ENCODE data around the gene ALDOC. TPM values are rescaled to one million over a fixed set of nuclear protein-coding genes. Genes with fewer than 3 reads are reported as not detected.

Gene ALDOC
- total RNA-seq, 2 experiments from 2014 or later: 85.6 to 85.8 TPM

DNA sequence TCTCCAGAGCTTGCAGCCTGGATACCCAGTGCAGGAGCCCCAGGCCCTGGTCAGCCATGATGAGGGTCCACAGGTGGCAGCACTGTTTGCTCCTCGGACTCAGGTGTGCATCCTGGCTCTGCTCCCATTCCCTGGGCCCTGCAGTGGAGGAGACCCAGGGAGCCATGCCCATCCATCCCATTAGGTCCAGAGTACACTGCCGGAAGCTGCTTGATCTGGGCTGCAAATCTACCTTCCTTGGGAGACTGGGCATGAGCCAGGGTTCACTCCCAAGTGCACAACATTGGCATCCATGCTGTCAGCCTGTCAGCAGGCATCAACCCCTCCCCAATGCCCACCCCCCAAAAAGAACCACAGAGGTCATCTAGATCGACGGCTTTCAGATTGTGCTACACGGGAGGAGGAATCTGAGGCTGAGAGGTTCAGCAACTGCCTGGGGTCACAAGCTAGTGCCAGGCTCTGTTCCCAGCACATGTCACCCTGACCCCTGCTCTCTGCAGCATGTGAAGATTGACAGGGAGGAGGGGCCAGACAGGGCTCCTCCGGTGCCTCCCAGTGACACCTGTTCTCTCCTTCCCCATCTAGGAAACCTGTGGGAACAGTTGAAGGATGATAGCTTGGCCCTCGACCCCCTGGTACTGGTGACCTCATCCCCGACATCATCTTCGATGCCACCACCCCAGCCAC is 40.0 kb downstream of the ALDOC start:
- Mint-ChIP-seq H3K36me3 (no peaks in the 10 kb centered on the region), H3K27ac (no peak overlapping the region), H3K9me3 (no peaks in the 10 kb centered on the region), H3K27me3 (no peaks in the 10 kb centered on the region), H3K4me3 (no peak overlapping the region), H3K4me1 (no peaks in the 10 kb centered on the region)
- DNase-seq: no peak

DNA sequence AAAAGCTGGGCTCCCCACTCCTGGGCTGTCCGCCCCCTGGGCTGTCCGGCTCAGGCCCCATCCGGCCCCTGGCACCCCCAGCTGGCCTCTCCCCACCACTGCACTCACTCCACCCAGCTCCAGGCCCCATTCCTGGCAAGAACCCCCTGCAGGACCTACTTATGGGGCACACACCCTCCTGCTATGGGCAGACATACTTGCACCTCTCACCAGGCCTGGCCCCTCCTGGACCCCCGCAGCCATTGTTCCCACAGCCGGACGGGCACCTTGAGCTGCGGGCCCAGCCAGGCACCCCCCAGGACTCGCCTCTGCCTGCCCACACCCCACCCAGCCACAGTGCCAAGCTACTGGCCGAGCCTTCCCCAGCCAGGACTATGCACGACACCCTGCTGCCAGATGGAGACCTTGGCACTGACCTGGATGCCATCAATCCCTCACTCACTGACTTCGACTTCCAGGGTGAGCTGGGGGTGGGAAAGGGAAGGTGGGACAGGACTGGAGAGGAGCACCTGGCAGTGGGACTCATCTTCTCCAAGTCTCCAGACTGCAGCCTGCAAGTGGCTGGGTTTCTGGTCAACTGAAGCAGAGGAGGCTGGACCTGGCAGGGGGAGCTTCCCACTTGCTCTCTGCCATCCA is 41.8 kb downstream of the ALDOC start:
- Mint-ChIP-seq H3K4me3 (no peak overlapping the region), H3K36me3 (no peaks in the 10 kb centered on the region), H3K27me3 (no peaks in the 10 kb centered on the region), H3K27ac (no peak overlapping the region), H3K4me1 (no peaks in the 10 kb centered on the region), H3K9me3 (no peaks in the 10 kb centered on the region)
- no peak for DNase-seq

DNA sequence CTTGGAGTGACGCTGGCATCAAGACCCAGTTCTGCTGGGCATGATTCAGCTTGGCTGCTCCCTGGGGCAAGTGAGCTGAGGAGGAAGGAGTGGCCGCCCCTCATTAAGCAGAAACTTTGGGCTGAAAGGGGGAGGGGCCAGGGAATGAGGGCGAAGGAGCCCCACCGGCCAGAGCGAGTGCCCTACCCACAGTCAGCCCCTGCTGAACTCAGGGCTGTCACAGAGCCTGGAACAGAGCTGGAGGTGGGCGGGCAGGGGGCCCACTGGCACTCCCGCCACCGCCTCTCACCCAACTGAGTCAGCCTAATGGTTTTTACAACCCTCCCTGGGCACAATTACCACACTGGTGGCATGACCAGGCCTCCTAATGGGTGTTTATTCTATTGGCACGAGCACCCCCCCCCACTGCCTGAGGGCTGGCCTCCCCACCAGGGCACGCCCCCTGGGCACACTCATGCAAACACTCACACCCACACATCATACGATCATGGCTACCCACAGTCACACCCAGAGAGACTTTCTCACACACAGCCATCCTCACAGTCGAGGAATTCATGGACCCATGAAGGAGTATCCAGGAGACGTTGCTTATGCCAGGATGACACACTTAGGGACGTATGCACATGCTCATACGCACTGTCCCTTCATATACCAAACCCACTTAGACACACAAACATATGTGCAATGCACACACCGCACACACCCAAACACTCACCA is 43.4 kb downstream of the ALDOC start:
- Mint-ChIP-seq H3K9me3 (no peaks in the 10 kb centered on the region), H3K4me3 (no peak overlapping the region), H3K27me3 (no peaks in the 10 kb centered on the region), H3K27ac (no peak overlapping the region), H3K4me1 (no peaks in the 10 kb centered on the region), H3K36me3 (no peaks in the 10 kb centered on the region)
- no peak for DNase-seq

DNA sequence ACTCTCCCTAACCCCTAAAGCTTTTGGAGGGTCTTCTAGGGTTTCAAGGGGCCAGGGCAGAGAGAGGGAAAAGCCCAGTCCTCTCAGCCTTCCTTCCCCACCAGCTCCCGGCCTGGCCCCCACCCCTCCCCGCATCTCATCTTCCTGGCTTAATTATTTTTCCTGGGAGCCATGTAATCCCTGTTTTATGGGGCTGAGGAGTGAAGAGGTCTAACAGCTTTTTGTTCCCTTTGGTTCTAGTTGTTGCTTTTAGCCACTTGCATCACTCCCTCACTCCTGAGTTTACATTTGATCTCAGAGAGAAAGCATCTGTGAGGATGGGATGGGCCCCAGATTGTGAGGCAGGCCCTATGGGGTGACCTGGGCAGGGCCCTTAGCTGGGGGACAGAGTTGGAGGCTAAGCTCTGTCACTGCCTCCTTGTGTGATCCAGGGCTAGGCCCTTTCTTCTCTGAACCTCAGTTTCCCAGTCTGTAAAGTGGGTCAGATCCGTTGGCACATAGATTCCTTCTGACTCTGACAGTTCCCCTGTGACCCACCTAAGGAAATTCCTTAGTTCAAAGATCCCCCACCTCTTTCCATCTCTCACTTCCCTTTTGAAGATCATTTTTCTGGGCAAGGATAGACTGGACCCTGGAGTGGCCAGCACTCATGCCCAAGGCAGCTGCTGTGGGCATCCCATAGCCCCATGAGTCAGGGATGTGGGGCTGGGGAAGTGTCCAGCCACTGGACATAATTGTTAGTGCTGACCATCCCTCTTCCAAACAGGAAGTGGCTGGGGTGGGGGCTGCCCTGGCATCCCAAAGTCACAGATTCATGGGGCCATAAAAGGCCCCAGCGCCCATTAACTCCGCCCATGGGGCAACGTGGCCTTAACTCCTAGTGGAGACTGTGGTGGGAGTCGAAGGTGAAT is 44.4 kb downstream of the ALDOC start:
- H3K27ac Mint-ChIP-seq: no peak overlapping the region
- no peaks in the 10 kb centered on the region for H3K27me3 Mint-ChIP-seq
- no peaks in the 10 kb centered on the region for H3K36me3 Mint-ChIP-seq
- H3K9me3 Mint-ChIP-seq: no peaks in the 10 kb centered on the region
- no peaks in the 10 kb centered on the region for H3K4me1 Mint-ChIP-seq
- no peak overlapping the region for H3K4me3 Mint-ChIP-seq
- DNase-seq: no peak

DNA sequence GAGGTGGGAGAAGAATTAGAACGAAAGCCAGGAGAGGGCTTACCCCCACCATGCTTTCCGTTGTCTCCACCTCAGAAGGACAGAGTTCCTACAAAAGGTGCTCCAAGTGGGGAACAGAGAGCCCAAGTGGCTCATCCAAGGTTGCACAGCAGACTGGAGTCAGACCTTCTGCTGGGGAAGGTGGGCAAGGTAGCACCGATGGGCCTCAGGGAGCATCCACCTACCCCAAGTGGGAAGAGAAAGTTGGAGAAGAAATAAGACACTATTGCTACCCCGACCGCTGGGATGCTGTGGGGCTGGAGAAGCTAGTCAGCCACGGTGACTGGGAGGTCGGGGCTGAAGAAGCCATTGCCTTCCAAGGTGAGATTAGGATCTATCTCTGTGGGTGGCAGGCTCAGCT is 45.8 kb downstream of the ALDOC start:
- Mint-ChIP-seq H3K4me3 (no peak overlapping the region), H3K36me3 (no peaks in the 10 kb centered on the region), H3K9me3 (no peaks in the 10 kb centered on the region), H3K27ac (no peak overlapping the region), H3K4me1 (no peaks in the 10 kb centered on the region), H3K27me3 (no peaks in the 10 kb centered on the region)
- DNase-seq: no peak

DNA sequence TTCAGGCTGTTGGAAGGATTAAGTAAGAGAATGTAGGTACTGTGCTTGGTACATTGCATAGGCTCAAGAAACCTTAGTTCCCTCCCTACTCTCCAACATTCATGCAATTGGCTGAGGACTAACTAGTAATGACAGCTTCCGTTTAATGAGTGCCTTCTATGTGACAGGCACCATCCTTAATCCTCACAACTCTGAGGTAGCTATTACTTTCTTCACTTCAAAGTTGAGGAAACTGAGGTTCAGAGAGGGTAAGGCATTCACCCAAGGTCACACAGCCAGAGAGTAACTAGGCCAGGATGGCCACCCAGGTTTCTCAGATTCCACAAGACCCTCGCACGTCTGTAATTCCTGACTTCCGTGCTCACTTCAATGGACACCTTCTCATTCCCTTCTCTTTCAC is 46.4 kb downstream of the ALDOC start:
- Mint-ChIP-seq H3K9me3 (no peaks in the 10 kb centered on the region), H3K4me1 (no peaks in the 10 kb centered on the region), H3K27me3 (no peaks in the 10 kb centered on the region), H3K4me3 (no peak overlapping the region), H3K27ac (no peak overlapping the region), H3K36me3 (no peaks in the 10 kb centered on the region)
- DNase-seq: no peak

DNA sequence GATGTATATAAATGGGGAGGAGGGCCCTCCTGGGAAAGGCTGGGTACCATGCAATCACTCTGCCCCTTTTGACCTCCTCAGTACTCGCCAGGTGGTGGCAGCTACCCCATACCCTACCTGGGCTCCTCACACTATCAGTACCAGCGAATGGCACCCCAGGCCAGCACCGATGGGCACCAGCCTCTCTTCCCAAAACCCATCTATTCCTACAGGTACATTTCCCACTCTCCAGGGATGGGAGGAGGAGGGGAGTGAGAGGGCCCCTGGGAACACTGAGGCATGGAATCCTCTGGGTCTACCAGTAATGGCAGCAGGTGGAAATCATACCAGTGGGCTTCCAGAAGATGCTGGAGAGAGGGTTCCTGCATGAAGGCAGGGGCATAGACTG is 47.7 kb downstream of the ALDOC start:
- no peak for DNase-seq
- Mint-ChIP-seq H3K9me3 (no peaks in the 10 kb centered on the region), H3K36me3 (no peaks in the 10 kb centered on the region), H3K27ac (no peak overlapping the region), H3K4me3 (no peak overlapping the region), H3K4me1 (no peaks in the 10 kb centered on the region), H3K27me3 (no peaks in the 10 kb centered on the region)

DNA sequence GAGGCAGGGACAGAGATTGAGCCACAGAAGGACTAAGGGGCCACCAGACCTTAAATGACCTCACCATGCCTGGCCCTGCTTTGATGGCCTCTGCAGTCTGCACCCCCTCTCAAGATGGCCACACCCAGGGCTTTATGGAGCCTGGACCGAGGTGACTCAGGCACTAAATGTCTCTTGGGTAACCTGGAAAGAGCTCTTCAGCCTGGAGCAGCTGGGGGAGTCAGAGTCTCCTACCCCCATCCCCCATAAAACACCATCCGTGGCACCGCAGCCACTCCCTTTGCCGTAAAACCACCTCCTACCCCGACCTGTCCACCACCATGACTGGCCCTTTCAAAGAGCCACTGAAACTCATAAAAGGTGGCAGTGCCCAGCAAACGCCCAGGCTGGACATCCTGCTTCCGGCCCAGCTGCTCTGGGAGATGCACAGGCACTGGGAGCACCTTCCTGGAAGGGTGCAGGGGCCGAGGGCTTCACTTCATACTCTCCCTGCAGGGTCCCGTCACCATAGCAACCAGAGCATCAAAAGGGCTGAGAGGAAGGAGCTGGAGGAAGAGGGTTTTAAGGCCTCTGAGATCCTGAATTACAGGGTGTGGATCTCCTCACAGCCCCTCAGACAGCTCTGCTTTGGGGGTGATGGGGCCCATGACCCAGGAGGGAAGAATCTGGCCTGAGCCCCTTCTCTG is 48.2 kb downstream of the ALDOC start:
- no peak overlapping the region for H3K4me3 Mint-ChIP-seq
- H3K9me3 Mint-ChIP-seq: no peaks in the 10 kb centered on the region
- H3K27me3 Mint-ChIP-seq: no peaks in the 10 kb centered on the region
- DNase-seq: no peak
- H3K27ac Mint-ChIP-seq: no peak overlapping the region
- no peaks in the 10 kb centered on the region for H3K4me1 Mint-ChIP-seq
- no peaks in the 10 kb centered on the region for H3K36me3 Mint-ChIP-seq

DNA sequence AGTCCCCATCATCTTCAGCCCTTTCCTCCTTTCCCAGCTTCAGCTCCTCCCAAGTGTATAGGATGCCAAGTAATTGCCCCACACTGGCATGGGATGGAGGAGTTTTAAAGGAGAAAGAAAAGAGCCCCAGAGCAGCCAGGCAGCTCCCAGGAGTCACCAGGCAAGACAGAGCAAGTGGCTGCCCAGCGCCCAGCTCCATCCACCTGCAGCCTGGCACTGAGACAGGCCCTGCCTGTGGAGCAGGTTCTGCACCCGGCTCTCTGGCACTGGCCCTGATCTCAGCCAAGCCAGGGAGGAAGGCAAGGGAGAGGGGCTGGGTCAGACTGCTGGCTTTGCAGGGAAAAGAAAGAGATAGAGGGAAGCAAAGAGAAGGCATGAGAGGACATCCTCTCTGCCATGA is 48.8 kb downstream of the ALDOC start:
- Mint-ChIP-seq H3K36me3 (no peaks in the 10 kb centered on the region), H3K27ac (no peak overlapping the region), H3K4me1 (no peaks in the 10 kb centered on the region), H3K4me3 (no peak overlapping the region), H3K9me3 (no peaks in the 10 kb centered on the region), H3K27me3 (no peaks in the 10 kb centered on the region)
- DNase-seq: no peak

DNA sequence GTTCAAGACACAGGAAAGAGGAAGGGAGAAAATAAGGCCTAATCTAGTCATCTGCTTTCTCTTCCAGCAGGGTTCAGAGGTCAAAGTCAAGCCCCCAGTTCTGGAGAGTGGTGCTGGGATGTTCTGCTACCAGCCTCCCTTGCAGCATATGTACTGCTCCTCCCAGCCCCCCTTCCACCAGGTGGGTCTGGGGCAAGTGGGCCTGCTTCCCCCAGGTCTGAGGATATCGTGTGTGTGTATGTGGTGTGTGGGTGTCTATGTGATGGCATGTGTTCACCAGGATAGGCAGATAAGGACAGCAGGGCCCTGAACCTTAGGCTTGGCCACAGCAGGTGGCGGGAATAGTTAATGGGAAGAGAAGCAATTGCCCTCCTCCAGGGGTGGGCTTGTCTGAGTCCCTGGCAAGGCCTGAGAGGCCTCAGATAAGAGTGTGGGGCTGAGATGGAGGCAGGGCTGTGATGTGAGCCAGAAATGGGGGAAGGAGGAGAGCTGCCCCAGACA is 49.5 kb downstream of the ALDOC start:
- no peak overlapping the region for H3K27ac Mint-ChIP-seq
- DNase-seq: no peak
- no peaks in the 10 kb centered on the region for H3K9me3 Mint-ChIP-seq
- H3K4me1 Mint-ChIP-seq: no peaks in the 10 kb centered on the region
- no peak overlapping the region for H3K4me3 Mint-ChIP-seq
- H3K27me3 Mint-ChIP-seq: no peaks in the 10 kb centered on the region
- no peaks in the 10 kb centered on the region for H3K36me3 Mint-ChIP-seq

DNA sequence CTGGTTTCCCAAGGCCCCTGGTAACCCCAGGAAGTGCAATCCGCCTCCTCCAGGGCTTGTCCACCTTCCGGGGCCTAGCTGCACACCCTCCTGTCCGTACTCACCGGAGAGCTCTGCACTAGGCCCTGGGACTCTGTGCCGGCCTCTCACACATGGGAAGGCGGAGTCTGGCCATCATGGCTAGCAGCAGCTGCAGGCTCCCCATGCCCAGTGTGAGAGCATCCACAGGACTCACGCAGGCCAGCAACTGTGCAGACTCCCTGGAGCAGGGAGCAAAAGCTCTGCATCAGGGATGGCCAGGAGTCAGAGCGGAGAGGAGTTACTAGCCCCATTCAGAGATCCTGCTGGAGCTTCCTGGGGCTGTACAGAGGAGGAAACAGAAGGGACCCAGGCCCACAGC is 50.3 kb downstream of the ALDOC start:
- no peaks in the 10 kb centered on the region for H3K36me3 Mint-ChIP-seq
- H3K27ac Mint-ChIP-seq: no peak overlapping the region
- no peak for DNase-seq
- no peaks in the 10 kb centered on the region for H3K4me1 Mint-ChIP-seq
- H3K27me3 Mint-ChIP-seq: no peaks in the 10 kb centered on the region
- H3K9me3 Mint-ChIP-seq: no peaks in the 10 kb centered on the region
- no peak overlapping the region for H3K4me3 Mint-ChIP-seq

DNA sequence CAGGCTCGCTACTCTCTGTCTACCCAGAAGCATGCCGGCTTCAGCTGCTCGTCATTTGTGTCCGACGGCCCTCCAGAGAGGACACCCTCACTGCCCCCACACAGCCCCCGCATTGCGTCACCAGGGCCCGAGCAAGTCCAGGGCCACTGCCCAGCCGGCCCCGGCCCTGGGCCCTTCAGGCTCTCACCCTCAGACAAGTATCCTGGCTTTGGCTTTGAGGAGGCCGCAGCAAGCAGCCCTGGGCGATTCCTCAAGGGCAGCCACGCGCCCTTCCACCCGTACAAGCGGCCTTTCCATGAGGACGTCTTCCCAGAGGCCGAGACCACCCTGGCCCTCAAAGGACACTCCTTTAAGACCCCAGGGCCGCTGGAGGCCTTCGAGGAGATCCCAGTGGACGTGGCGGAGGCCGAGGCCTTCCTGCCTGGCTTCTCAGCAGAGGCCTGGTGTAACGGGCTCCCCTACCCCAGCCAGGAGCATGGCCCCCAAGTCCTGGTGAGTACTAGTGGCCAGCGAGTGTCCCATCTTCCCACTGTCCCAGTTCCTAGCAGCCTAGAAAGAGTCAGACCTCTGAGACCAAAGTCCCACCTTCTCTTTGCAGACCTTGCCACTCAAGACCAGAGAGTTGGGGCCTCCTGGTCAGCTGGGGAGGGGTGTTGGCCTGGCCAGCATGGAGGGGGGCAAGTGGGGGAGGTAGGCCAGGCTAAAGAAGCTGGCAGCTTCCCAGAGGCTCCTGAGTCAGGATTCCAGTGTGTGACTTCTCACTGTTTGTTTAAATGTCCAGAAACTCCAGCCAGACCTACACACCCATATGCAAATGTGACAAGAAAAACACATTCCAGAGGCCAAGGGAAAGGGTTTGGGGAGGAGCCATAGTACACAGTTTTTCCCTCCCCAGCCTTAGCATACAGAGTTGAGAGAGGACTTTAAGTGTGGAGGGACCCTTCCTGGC is 51.9 kb downstream of the ALDOC start:
- DNase-seq: no peak
- no peak overlapping the region for H3K27ac Mint-ChIP-seq
- no peaks in the 10 kb centered on the region for H3K9me3 Mint-ChIP-seq
- H3K4me3 Mint-ChIP-seq: no peak overlapping the region
- H3K36me3 Mint-ChIP-seq: no peaks in the 10 kb centered on the region
- no peaks in the 10 kb centered on the region for H3K27me3 Mint-ChIP-seq
- H3K4me1 Mint-ChIP-seq: peaks cover 2% of the 10 kb centered on the region

DNA sequence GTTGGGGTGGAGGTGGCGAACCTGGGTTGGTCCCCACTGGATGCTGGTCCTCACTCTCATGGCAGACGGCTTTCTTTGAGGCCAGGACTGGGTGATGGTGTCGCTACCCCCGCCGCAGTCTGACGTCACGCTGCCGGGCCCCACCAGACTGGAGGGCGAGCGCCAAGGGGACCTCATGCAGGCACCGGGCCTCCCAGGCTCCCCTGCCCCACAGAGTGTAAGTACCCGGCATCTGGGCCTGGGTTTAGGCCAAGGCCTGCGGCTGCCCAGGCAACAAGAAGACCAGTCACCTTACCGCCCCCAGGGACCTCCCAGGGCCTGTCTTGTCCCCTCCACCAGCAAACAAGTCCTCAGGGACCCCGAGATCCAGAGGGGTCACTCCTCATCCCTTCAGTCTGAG is 52.8 kb downstream of the ALDOC start:
- Mint-ChIP-seq H3K4me1 (peaks cover 2% of the 10 kb centered on the region), H3K9me3 (no peaks in the 10 kb centered on the region), H3K27me3 (no peaks in the 10 kb centered on the region), H3K36me3 (no peaks in the 10 kb centered on the region), H3K27ac (no peak overlapping the region), H3K4me3 (no peak overlapping the region)
- DNase-seq: no peak

DNA sequence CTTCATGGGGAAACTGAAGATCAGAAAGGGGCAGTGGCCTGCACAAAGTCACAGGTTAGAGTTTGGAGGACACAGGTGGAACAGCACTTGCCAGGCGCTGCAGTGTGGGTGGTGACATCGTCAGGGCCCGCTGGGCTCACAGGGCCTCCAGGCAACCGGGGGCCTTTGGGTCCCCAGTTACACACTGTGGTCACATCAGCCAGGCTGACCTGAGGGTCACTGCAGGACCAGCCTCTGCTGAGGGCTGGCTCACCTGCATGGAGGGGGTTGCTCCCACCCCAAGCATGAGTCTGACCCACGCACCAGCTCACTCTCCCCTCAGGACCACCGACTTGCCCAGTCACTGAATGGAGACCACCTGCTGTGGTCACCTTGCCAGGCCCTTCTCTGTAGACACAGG is 53.5 kb downstream of the ALDOC start:
- Mint-ChIP-seq H3K36me3 (no peaks in the 10 kb centered on the region), H3K4me3 (no peak overlapping the region), H3K9me3 (no peaks in the 10 kb centered on the region), H3K27me3 (no peaks in the 10 kb centered on the region), H3K4me1 (peaks cover 2% of the 10 kb centered on the region), H3K27ac (no peak overlapping the region)
- DNase-seq: no peak
